Frontal cortex (tissue), 1 donor: ENCODE measurements around the gene EMILIN2. TPM values are rescaled to one million over a fixed set of nuclear protein-coding genes. Genes with fewer than 3 reads are reported as not detected.

Experiments used
- total RNA-seq: library from RNA; depleted of rRNA; stranded (reverse); fragments of >200 nt; gene quantifications from one replicate; pipeline ENCODE4 v1.2.3, GENCODE V29; 2014

Gene EMILIN2
- total RNA-seq, 1 donor from 2014 or later: 1.6 TPM

Other genes with a start within 250 kb of the EMILIN2 start
- 156 TPM for gene SMCHD1, start 191.3 kb upstream of the EMILIN2 start, total RNA-seq
- 28.5 TPM for gene LPIN2, start 166.1 kb downstream of the EMILIN2 start, total RNA-seq